ENCODE measurements around the gene FKBP8. TPM values are rescaled to one million over a fixed set of nuclear protein-coding genes. Genes with fewer than 3 reads are reported as not detected.
A peak's percentile ranks its signal among the peaks of the same experiment; 100 is the strongest.

FKBP8 gene
- total RNA-seq, 4 donors from 2014 or later: 139 to 273 (median 205) TPM

- peak overlapping the region; percentile 5 to 7 for H3K27ac ChIP-seq
- H3K4me1 ChIP-seq: peaks cover 0 to 12% of the 10 kb centered on the region in 2 donors
- H3K4me3 ChIP-seq: no peak overlapping the region
- TF ChIP-seq CTCF (IDR thresholded peaks at IDR 0.05) (peak; percentile 16 to 41 (median 32)), POLR2A (IDR thresholded peaks at IDR 0.05) (no peak)
- no peak for DNase-seq
- H3K27me3 ChIP-seq: no peaks in the 10 kb centered on the region
- intact Hi-C loops (cut with DNase I; ENCODE audit: low total_unique reads): no loop called here
- no peaks in the 10 kb centered on the region for H3K9me3 ChIP-seq
- no peaks in the 10 kb centered on the region for H3K36me3 ChIP-seq
Measured at GRCh38 chr19:18488838-18489626, 54.3 kb downstream of the FKBP8 start.

- TF ChIP-seq CTCF (IDR thresholded peaks at IDR 0.05) (no peak), POLR2A (IDR thresholded peaks at IDR 0.05) (no peak)
- intact Hi-C loops (cut with DNase I; ENCODE audit: low total_unique reads): no loop called here
- no peak for DNase-seq
- no peaks in the 10 kb centered on the region for H3K36me3 ChIP-seq
- peak overlapping the region in 1 of 2 donors; percentile 7 for H3K27ac ChIP-seq
- H3K9me3 ChIP-seq: no peaks in the 10 kb centered on the region
- no peak overlapping the region for H3K4me3 ChIP-seq
- no peaks in the 10 kb centered on the region for H3K27me3 ChIP-seq
- H3K4me1 ChIP-seq: peaks cover 0 to 12% of the 10 kb centered on the region in 2 donors
Measured at GRCh38 chr19:18488403-18488723, 55.0 kb downstream of the FKBP8 start.

GRCh38 chr19:18487576-18488402 lies 55.6 kb downstream of the FKBP8 start:
- Histone ChIP-seq H3K4me3 (no peak overlapping the region), H3K27ac (peak overlapping the region in 1 of 2 donors; percentile 7), H3K27me3 (no peaks in the 10 kb centered on the region), H3K36me3 (no peaks in the 10 kb centered on the region), H3K9me3 (no peaks in the 10 kb centered on the region), H3K4me1 (peaks cover 0 to 12% of the 10 kb centered on the region in 2 donors)
- intact Hi-C loops (cut with DNase I; ENCODE audit: low total_unique reads): no loop called here
- no peak for DNase-seq
- TF ChIP-seq POLR2A (IDR thresholded peaks at IDR 0.05): no peak

GRCh38 chr19:18486746-18487145 lies 56.6 kb downstream of the FKBP8 start:
- no peak for DNase-seq
- no peaks in the 10 kb centered on the region for H3K9me3 ChIP-seq
- intact Hi-C loops (cut with DNase I; ENCODE audit: low total_unique reads): no loop called here
- no peak overlapping the region for H3K27ac ChIP-seq
- no peaks in the 10 kb centered on the region for H3K36me3 ChIP-seq
- H3K4me3 ChIP-seq: no peak overlapping the region
- TF ChIP-seq POLR2A (IDR thresholded peaks at IDR 0.05): no peak
- no peak for TF ChIP-seq CTCF (IDR thresholded peaks at IDR 0.05)
- peaks cover 0 to 12% of the 10 kb centered on the region in 2 donors for H3K4me1 ChIP-seq
- H3K27me3 ChIP-seq: no peaks in the 10 kb centered on the region

DNA sequence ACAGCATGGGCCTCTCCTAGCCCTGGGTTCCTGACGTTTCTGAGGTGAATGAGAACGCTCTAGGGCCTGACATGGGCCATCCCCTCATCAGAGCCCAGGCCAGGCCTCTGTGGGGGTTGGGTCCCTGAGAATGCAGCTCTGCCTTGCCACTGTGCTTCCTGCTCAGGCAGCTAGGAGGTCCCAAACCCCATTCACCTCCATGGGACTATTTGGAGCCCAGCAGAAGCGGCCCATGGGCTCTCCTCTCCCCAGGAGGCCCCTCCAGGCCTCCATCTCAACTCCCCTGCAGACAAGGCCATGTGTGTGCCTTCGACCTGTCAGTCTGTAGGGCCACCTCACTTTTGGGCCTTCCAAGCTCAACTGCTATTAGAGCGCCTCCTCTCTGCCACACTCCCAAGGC lies 58.4 kb downstream of the FKBP8 start:
- no peak for DNase-seq
- Histone ChIP-seq H3K9me3 (no peaks in the 10 kb centered on the region), H3K27ac (no peak overlapping the region), H3K4me1 (peaks cover 0 to 12% of the 10 kb centered on the region in 2 donors), H3K4me3 (no peak overlapping the region), H3K36me3 (no peaks in the 10 kb centered on the region), H3K27me3 (no peaks in the 10 kb centered on the region)
- no peak for TF ChIP-seq CTCF (IDR thresholded peaks at IDR 0.05)
- no peak for TF ChIP-seq POLR2A (IDR thresholded peaks at IDR 0.05)
- intact Hi-C loops (cut with DNase I; ENCODE audit: low total_unique reads): no loop called here
